Nephron progenitor cell (in vitro differentiated cells): ENCODE data around the gene EME2.

ENCODE experiments used
- DNase-seq: peaks from one replicate; pipeline ENCODE4 v3.0.0; 2021
- H3K27ac Mint-ChIP-seq: 2 replicates; pipeline ENCODE4 v1.8.0; 2021; ENCODE audit warnings: mild to moderate bottlenecking, moderate library complexity, mixed read lengths
- H3K27me3 Mint-ChIP-seq: 2 replicates; pipeline ENCODE4 v1.8.0; 2021; ENCODE audit warnings: mild to moderate bottlenecking, low read depth, mixed read lengths; ENCODE audit not compliant: poor library complexity
- H3K36me3 Mint-ChIP-seq: 2 replicates; pipeline ENCODE4 v1.8.0; 2021; ENCODE audit warnings: low read depth, mixed read lengths
- H3K4me1 Mint-ChIP-seq: 2 replicates; pipeline ENCODE4 v1.8.0; 2021; ENCODE audit warnings: mixed read lengths
- H3K4me3 Mint-ChIP-seq: 2 replicates; pipeline ENCODE4 v1.8.0; 2021; ENCODE audit warnings: mild to moderate bottlenecking, moderate library complexity, mixed read lengths
- H3K9me3 Mint-ChIP-seq: 2 replicates; pipeline ENCODE4 v1.8.0; 2021; ENCODE audit warnings: mild to moderate bottlenecking, moderate library complexity, mixed read lengths
- CTCF ChIP-seq: fragments of 200-600 bp; sonication (generic); IDR thresholded peaks from 2 replicates; pipeline ENCODE4 v1.5.0; 2021; ENCODE audit warnings: antibody characterized with exemption

EME2 gene

GRCh38 chr16:1821861-1822611 lies 49.4 kb downstream of the EME2 start:
- no peak overlapping the region for H3K4me3 Mint-ChIP-seq
- no peaks in the 10 kb centered on the region for H3K9me3 Mint-ChIP-seq
- TF ChIP-seq CTCF = no peak
- no peak for DNase-seq
- H3K4me1 Mint-ChIP-seq = peaks cover 17% of the 10 kb centered on the region
- no peak overlapping the region for H3K27ac Mint-ChIP-seq
- no peaks in the 10 kb centered on the region for H3K36me3 Mint-ChIP-seq
- H3K27me3 Mint-ChIP-seq = peaks cover 15% of the 10 kb centered on the region

- TF ChIP-seq CTCF = no peak
- H3K36me3 Mint-ChIP-seq = no peaks in the 10 kb centered on the region
- no peak overlapping the region for H3K4me3 Mint-ChIP-seq
- no peak overlapping the region for H3K27ac Mint-ChIP-seq
- no peaks in the 10 kb centered on the region for H3K9me3 Mint-ChIP-seq
- H3K27me3 Mint-ChIP-seq = peaks cover 15% of the 10 kb centered on the region
- peaks cover 23% of the 10 kb centered on the region for H3K4me1 Mint-ChIP-seq
- DNase-seq = no peak
Observed at GRCh38 chr16:1822801-1823200, 50.2 kb downstream of the EME2 start.

GRCh38 chr16:1823821-1824220 lies 51.2 kb downstream of the EME2 start:
- peaks cover under 1% of the 10 kb centered on the region for H3K36me3 Mint-ChIP-seq
- H3K4me1 Mint-ChIP-seq = peaks cover 33% of the 10 kb centered on the region
- peak overlapping the region; percentile 50 for H3K4me3 Mint-ChIP-seq
- no peak for TF ChIP-seq CTCF
- H3K9me3 Mint-ChIP-seq = no peaks in the 10 kb centered on the region
- no peak overlapping the region for H3K27ac Mint-ChIP-seq
- peaks cover 15% of the 10 kb centered on the region for H3K27me3 Mint-ChIP-seq
- DNase-seq = peak; percentile 42

- peaks cover 40% of the 10 kb centered on the region for H3K4me1 Mint-ChIP-seq
- H3K4me3 Mint-ChIP-seq = peak overlapping the region; percentile 81
- DNase-seq = no peak
- no peak for TF ChIP-seq CTCF
- peaks cover 15% of the 10 kb centered on the region for H3K27me3 Mint-ChIP-seq
- no peak overlapping the region for H3K27ac Mint-ChIP-seq
- H3K9me3 Mint-ChIP-seq = no peaks in the 10 kb centered on the region
- H3K36me3 Mint-ChIP-seq = peaks cover 11% of the 10 kb centered on the region
Observed at GRCh38 chr16:1825381-1825863, 52.8 kb downstream of the EME2 start.
